Hepatocyte (in vitro differentiated cells): ENCODE data around the gene MCAM. TPM values are rescaled to one million over a fixed set of nuclear protein-coding genes. Genes with fewer than 3 reads are reported as not detected.
A peak's percentile ranks its signal among the peaks of the same experiment; 100 is the strongest.

Experiments used
- DNase-seq: peaks from one replicate; pipeline ENCODE4 v3.0.0-alpha.2; 2016; ENCODE audit warnings: low spot score
- H2AFZ ChIP-seq: fragments of 200-600 bp; sonication (generic); 2 replicates; pipeline ENCODE4 v1.6.0; 2016; ENCODE audit warnings: antibody characterized with exemption, mild to moderate bottlenecking
- H3K27ac ChIP-seq: fragments of 200-600 bp; sonication (generic); 2 replicates; pipeline ENCODE4 v1.5.1; 2016; ENCODE audit warnings: mild to moderate bottlenecking
- H3K27me3 ChIP-seq: fragments of 200-600 bp; sonication (generic); 2 replicates; pipeline ENCODE4 v1.6.1; 2016
- H3K36me3 ChIP-seq: fragments of 200-600 bp; sonication (generic); replicated peaks from 2 replicates; pipeline ENCODE4 v1.5.1; 2016; ENCODE audit warnings: low read depth; ENCODE audit not compliant: insufficient read depth
- H3K4me1 ChIP-seq: fragments of 200-600 bp; sonication (generic); 2 replicates; pipeline ENCODE4 v1.5.1; 2016; ENCODE audit warnings: mild to moderate bottlenecking, moderate library complexity; ENCODE audit not compliant: insufficient read depth
- H3K4me2 ChIP-seq: fragments of 200-600 bp; sonication (generic); 2 replicates; pipeline ENCODE4 v1.6.0; 2016
- H3K4me3 ChIP-seq: fragments of 200-600 bp; sonication (generic); 2 replicates; pipeline ENCODE4 v1.5.1; 2016; ENCODE audit warnings: mild to moderate bottlenecking
- H3K79me2 ChIP-seq: fragments of 200-600 bp; sonication (generic); 2 replicates; pipeline ENCODE4 v1.6.0; 2017; ENCODE audit warnings: mild to moderate bottlenecking
- H3K9me2 ChIP-seq: fragments of 200-600 bp; sonication (generic); replicated peaks from 2 replicates; pipeline ENCODE4 v1.6.0; 2017; ENCODE audit warnings: mild to moderate bottlenecking; ENCODE audit not compliant: insufficient read depth
- H3K9me3 ChIP-seq: fragments of 200-600 bp; sonication (generic); 2 replicates; pipeline ENCODE4 v1.5.1; 2016; ENCODE audit warnings: low read depth, mild to moderate bottlenecking
- H4K20me1 ChIP-seq: fragments of 200-600 bp; sonication (generic); 2 replicates; pipeline ENCODE4 v1.6.0; 2016; ENCODE audit warnings: mild to moderate bottlenecking; ENCODE audit not compliant: insufficient read depth, poor library complexity, severe bottlenecking
- EZH2 ChIP-seq: fragments of 200-600 bp; sonication (generic); IDR thresholded peaks from 2 replicates; pipeline ENCODE4 v1.6.1; 2016; ENCODE audit warnings: antibody characterized with exemption, mild to moderate bottlenecking, borderline replicate concordance
- EZH2phosphoT487 ChIP-seq: fragments of 200-600 bp; sonication (generic); IDR thresholded peaks from one replicate; pipeline ENCODE4 v1.6.1; 2018; ENCODE audit warnings: antibody characterized with exemption, mild to moderate bottlenecking, low read depth, moderate library complexity; ENCODE audit not compliant: unreplicated experiment, severe bottlenecking
- WGBS: methylation state at CpG from one replicate; pipeline ENCODE4 v1.1.6; 2016; ENCODE audit warnings: low lambda C conversion rate; ENCODE audit errors: missing lambda C conversion rate; 5-methylcytosine and 5-hydroxymethylcytosine counted together
- polyA plus RNA-seq: library from polyadenylated mRNA; unstranded; fragments of >200 nt; fragmentation: Nextera tagmentation; extraction: Ambion mirVana; gene quantifications from 2 replicates; pipeline ENCODE4 v1.2.1, GENCODE V29; 2016
- total RNA-seq: library from RNA; depleted of rRNA; stranded (reverse); fragments of >200 nt; gene quantifications from 2 replicates; pipeline ENCODE4 v1.2.3, GENCODE V29; 2014
- TF ChIP-seq, protein P1 (sequence below): fragments of 200-600 bp; sonication (generic); IDR thresholded peaks from 2 replicates; pipeline ENCODE4 v1.5.1; 2016; ENCODE audit warnings: antibody characterized with exemption, mild to moderate bottlenecking; ENCODE audit not compliant: poor library complexity

MCAM gene
- total and polyA plus RNA-seq, 2 experiments from 2014 or later = 6.1 to 35.4 TPM

DNA sequence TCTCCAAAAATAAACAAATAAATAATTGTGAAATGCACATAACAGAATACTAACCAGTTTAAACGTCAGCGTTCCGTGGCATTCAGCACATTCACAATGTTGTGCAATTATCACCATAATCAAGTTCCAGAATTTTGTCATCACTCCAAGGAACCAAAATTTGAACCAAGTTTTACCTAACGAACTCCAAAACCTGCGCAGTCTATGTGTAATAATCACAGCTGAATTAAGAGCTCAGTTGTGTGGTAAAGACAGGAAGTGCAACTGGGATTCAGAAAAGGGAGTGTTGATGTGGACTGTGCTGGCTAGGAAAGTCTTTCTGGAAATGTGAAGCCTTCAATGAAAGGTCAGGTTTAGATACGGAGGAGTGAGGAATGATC, 5.4 kb upstream of the MCAM start:
- Histone ChIP-seq H3K4me2 (no peak overlapping the region), H4K20me1 (no peaks in the 10 kb centered on the region), H3K4me3 (no peak overlapping the region), H3K4me1 (peaks cover 17% of the 10 kb centered on the region), H3K36me3 (no peaks in the 10 kb centered on the region), H2AFZ (no peak overlapping the region), H3K27me3 (peaks cover 16% of the 10 kb centered on the region), H3K79me2 (no peaks in the 10 kb centered on the region), H3K9me3 (no peaks in the 10 kb centered on the region), H3K9me2 (no peaks in the 10 kb centered on the region), H3K27ac (no peak overlapping the region)
- peak; percentile 4 for DNase-seq
- WGBS = 88% methylated on average over 6 of the region's 6 CpGs
- TF ChIP-seq EZH2 = no peak
- TF ChIP-seq, protein P1, sequence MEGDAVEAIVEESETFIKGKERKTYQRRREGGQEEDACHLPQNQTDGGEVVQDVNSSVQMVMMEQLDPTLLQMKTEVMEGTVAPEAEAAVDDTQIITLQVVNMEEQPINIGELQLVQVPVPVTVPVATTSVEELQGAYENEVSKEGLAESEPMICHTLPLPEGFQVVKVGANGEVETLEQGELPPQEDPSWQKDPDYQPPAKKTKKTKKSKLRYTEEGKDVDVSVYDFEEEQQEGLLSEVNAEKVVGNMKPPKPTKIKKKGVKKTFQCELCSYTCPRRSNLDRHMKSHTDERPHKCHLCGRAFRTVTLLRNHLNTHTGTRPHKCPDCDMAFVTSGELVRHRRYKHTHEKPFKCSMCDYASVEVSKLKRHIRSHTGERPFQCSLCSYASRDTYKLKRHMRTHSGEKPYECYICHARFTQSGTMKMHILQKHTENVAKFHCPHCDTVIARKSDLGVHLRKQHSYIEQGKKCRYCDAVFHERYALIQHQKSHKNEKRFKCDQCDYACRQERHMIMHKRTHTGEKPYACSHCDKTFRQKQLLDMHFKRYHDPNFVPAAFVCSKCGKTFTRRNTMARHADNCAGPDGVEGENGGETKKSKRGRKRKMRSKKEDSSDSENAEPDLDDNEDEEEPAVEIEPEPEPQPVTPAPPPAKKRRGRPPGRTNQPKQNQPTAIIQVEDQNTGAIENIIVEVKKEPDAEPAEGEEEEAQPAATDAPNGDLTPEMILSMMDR = no peak
- TF ChIP-seq EZH2phosphoT487 = no peak

DNA sequence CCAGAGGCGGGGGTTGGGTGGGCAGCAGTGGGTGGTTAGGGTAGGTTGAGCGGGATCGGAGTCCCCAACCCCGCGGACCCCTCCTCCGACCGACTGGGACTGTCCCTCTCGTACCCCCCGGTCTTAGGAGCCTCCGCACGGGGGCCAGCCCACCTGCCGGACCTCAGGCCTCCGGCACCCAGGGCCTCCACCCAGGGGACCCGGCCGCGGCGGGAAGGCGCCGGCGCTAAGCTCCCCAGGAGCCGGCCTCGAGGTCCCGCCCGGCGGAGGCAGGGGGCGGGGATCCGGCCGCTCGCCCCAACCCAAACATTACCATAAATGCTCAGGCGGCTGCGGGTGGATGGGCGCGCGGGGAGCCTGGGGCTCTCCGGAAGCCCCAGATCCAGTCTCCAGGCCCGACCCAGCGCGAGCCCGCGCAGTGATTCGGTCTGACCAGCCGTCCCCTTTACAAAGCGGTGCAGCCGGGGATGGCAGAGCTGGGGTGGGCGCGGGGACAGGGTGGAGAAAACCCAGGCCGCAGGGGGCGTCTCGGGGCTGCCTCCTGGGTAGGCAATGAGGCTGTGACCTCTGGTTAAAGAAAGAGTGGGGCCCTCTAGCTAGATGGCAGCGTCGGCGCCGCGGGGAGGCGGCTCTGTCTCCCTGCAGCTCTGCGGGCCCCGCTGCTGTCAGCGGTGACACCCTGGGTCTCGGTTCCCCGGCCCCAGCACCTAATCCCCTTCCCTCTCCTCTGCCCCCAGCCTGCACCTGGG, 4.0 kb upstream of the MCAM start:
- peaks cover 23% of the 10 kb centered on the region for H3K27me3 ChIP-seq

DNA sequence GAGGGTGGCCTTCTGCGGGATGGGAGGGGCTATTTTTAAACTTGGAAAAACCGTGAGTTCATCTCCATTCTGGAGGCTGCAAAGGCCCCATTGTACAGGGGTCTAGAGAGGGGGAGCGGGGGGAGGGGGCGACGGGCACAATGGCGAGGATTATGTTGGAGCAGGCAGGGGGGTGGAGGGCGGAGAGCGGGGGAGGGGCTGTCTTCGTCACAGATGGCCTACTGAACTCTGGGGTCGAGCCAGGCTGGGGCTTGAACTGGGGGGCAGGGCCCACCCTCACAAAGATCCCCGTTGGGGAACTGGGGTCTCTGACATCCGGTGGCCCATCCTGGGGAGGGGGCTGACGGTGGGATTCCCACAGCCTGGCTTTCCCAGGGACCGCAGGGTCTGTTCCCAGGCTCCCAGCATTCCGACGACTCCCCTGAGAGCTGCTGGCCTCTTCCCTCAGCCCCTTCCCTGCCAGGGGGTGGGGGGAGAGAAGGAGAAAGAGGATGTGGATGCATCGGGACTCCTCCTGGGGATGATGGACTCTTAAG, 3.4 kb upstream of the MCAM start:
- Histone ChIP-seq H4K20me1 (no peaks in the 10 kb centered on the region), H3K9me2 (no peaks in the 10 kb centered on the region), H3K36me3 (no peaks in the 10 kb centered on the region), H3K4me3 (peak overlapping the region; percentile 63), H2AFZ (peak overlapping the region; percentile 92), H3K79me2 (no peaks in the 10 kb centered on the region), H3K27me3 (peaks cover 29% of the 10 kb centered on the region), H3K4me1 (peaks cover 26% of the 10 kb centered on the region), H3K4me2 (peak overlapping the region; percentile 98), H3K27ac (peak overlapping the region; percentile 15), H3K9me3 (no peaks in the 10 kb centered on the region)
- TF ChIP-seq EZH2 = no peak
- TF ChIP-seq, protein P1 = no peak
- TF ChIP-seq EZH2phosphoT487 = no peak
- no peak for DNase-seq
- 41% methylated on average over 12 of the region's 17 CpGs for WGBS

More for the DNA sequence above, 4.0 kb upstream of the MCAM start:
- no peaks in the 10 kb centered on the region for H4K20me1 ChIP-seq
- DNase-seq = peak; percentile 67
- H3K4me2 ChIP-seq = peak overlapping the region; percentile 98
- no peaks in the 10 kb centered on the region for H3K36me3 ChIP-seq
- H3K4me1 ChIP-seq = peaks cover 20% of the 10 kb centered on the region
- H3K9me3 ChIP-seq = no peaks in the 10 kb centered on the region
- no peaks in the 10 kb centered on the region for H3K9me2 ChIP-seq
- no peaks in the 10 kb centered on the region for H3K79me2 ChIP-seq
- H2AFZ ChIP-seq = peak overlapping the region; percentile 92
- TF ChIP-seq EZH2phosphoT487 (no peak), EZH2 (no peak)
- TF ChIP-seq, protein P1 = no peak
- peak overlapping the region; percentile 56 for H3K27ac ChIP-seq
- peak overlapping the region; percentile 63 for H3K4me3 ChIP-seq
- WGBS = 2% methylated on average over 27 of the region's 60 CpGs
